HG03095 (cell line): ENCODE measurements around the gene IFT122.
A peak's percentile ranks its signal among the peaks of the same experiment; 100 is the strongest.
"Not testable (repeated sequence)": the region's sequence is repeated elsewhere in the genome, so short reads cannot be mapped to it uniquely, and the experiment has no call there.

Source experiments
- ATAC-seq: cut with Tn5 transposase; IDR thresholded peaks from one replicate; pipeline ENCODE4 v1.9.1; 2021; ENCODE audit warnings: moderate library complexity; ENCODE audit not compliant: unreplicated experiment

IFT122 gene

DNA sequence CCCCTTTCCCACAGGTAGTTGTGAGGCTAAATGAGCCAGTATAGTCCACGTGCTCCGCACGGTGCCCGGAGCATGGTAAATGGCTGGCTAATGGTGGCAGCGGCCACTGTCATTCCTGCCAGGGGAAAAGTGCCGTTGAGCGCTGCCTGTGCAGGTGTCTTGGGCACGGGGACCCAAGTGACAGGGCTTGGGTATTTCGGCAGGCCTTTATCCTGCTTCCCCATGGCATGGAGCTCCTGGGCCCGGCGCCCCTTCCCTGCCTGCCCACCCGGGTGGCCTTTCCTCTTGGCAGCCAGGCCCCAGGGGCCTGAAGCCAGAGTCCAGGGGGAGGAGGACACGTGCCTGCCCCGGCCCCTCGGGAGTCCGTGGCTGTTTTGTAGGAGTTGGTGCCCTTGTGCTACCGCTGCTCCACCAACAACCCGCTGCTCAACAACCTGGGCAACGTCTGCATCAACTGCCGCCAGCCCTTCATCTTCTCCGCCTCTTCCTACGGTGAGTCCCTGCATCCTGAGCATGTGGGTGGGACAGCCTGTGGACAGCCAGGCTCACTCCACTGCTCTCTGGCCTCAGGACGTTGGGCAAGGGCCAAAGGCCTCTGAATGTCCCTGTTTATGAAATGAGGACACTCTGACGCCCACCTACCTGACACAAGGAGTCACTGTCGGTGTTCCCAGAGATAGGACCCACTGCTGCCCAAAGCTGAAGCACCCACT, 75.2 kb downstream of the IFT122 start:
- ATAC-seq: not testable (repeated sequence)

DNA sequence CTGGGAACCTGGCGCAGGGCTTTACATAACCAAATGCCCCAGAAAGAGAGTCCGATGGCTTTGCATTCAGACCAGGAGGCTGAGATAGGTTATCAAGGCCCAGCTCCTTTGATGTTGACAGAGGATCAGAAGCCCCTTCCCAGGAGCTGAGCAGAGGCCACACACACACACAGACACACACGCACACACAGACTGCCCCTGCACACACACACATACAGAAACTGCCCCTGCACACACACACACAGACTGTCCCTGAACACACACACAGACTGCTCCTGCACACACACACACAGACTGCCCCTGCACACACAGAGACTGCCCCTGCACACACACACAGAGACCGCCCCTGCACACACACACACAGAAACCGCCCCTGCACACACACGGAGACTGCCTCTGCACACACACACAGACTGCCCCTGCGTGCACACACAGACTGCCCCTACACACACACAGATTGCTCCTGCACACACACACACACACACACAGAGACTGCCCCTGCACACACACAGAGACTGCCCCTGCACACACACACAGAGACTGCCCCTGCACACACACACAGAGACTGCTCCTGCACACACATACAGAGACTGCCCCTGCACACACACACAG, 75.9 kb downstream of the IFT122 start:
- not testable (repeated sequence) for ATAC-seq

DNA sequence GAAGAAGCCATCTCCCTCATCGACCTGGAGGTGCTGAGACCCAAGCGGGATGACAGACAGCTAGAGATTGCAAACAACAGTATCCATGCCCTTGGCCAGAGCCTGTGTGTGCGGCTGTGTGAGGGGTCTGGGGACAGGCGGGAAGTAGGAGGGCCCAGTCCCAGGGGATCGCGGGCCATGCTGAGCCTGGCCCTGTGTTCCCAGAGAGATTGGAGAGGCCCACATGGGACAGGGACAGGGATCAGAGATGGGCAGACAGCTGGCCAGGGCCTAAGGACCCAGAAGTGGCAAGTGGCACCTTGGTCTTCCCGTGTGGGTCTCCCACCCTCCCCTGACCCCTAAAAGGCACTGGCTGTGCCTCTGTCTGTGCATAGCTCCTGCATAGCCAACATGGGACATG, 77.5 kb downstream of the IFT122 start:
- ATAC-seq: no peak

DNA sequence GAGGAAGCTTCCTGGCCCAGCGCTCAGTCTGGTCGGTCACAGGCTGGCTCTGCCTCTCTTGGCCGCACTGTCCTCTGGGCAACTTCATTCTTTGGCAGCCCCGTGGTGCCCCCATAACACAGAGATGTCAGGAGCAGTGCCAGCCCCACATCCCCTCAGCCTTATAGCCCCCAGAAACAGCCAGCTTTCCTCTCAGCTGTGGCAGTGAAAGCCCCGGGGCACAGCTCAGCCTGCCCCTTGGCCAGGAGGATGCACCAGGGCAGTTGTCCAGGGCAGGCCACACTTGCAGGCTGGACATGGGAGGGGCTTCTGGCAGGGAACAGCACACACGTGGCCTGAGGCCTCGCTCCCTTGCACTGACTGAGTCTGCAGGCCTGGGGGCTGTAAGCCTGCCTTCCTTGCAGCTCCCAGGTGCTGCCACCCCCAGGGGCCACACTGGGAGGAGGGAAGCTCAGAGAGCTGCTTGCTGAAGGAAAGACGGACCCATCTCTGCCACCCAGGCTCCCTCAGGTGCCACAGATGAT, 78.1 kb downstream of the IFT122 start:
- ATAC-seq: no peak

DNA sequence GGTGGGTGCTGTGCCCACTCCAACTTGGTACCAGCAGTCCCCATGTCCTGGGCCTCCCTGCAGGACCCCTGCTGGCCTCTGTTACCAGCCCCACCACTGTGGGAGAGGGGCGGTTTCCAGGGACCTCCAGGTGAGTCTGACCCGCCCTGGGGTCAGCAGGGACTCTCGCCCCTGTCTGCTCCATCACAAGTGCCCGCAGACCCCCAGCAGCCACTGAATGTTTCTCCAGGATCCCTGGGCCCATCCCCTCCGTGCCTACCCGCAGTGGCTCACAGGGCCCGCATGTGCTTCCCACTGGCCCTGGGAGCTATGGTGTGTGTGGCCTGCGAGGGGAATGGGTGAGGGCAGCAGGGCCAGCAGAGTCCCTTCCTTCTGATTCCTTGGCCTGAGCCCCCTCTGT, 78.6 kb downstream of the IFT122 start:
- ATAC-seq: no peak

DNA sequence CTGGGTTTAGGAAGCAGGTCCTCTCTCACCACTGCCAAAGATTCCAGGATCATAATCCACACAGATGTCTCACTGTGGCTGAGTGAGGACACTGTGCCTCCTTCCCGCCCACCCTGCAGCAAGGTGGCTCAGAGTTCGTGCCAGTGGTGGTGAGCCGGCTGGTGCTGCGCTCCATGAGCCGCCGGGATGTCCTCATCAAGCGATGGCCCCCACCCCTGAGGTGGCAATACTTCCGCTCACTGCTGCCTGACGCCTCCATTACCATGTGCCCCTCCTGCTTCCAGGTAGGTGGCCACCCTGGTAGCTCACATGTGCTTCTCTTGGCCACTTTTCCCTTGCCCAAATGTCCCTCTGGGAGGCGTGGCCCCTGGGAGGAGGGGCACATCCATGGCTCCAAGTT, 79.4 kb downstream of the IFT122 start:
- no peak for ATAC-seq

DNA sequence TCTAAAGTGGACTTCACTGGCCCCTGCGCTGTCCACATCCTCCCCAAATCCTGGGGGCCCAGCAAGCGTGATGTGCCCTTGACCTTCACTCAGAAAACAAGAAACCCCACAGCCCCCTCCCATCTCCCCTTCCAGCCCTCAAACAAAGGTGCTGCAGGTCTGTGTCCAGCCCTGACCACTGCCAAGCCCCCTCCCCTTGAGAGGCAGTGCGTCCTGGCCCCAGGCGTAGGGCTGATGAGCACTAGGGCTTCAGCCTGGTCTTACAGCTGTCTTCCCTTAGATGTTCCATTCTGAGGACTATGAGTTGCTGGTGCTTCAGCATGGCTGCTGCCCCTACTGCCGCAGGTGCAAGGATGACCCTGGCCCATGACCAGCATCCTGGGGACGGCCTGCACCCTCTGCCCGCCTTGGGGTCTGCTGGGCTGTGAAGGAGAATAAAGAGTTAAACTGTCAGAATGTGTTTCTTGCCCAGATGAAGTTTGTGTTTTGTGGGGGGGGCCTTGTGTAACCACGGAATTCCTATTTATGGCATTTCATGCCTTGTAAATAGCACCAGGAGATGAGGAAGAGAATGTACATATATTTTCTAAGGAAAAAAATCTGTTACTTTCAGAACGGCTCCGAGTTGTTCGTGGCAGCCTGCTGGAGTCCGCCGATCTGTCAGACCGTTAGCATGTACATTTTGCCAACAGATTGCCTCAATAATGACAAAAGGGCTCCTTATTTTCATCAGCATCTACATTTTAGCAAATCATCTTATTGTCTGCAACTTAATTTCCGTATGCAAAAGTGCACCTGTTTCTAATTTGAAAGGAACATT, 80.1 kb downstream of the IFT122 start:
- no peak for ATAC-seq

DNA sequence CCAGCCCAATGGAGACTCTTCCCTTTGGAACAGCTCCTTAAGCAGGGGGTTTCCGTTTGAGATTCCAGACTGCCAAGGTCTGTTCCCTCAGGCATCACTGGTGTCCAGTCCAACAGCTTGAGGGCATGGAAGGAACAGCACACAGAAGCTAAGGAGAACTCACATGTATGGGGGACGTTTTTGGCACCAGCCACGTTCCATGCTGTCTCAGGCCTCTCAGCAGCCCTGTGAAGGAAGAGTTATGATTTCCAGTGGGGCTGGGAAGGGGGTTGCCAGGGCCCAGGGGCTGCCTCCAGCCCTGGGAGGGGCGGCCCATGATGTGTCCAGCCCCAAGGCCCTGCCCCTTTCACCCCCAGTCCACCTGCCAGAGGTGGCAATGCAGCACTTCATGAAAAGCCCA, 80.9 kb downstream of the IFT122 start:
- no peak for ATAC-seq

DNA sequence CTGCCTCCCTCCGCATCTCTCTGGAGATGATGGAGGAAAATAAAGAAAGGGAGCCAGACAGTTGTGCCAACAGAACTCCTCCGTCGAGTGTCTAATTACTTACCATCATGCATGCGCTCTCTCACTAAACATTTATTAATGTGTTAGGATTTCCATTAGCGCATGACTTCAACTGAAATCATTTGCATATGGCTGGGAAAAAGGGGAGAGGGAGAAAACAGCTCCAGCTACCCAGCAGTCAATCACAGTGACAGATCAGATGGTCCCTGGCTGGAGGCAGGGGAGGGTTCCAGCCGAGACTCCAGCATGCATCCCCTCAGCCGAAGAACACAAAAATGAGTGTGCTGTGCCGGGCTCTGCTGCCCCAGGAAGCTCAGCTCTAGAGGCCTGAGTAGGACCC, 81.6 kb downstream of the IFT122 start:
- no peak for ATAC-seq

DNA sequence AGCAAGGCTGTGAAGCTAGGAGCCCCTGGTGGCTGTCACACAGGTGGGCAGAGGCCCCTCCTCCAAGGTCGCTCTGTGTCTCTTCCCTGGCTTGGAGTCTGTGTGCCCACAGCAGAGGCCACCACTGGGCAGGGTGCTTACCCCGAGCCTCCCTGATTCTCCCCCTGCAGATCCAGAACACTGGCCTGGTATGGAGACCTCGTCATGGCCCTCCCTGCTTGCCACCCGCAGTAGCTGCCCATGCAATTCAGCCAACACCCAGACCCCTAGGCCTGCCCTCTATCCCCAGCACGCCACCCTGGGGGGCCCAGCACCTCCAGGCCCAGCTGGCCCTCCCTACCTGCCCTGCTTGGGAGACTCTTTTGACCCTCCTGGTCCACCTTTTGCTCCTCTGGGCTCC, 82.9 kb downstream of the IFT122 start:
- ATAC-seq: no peak

DNA sequence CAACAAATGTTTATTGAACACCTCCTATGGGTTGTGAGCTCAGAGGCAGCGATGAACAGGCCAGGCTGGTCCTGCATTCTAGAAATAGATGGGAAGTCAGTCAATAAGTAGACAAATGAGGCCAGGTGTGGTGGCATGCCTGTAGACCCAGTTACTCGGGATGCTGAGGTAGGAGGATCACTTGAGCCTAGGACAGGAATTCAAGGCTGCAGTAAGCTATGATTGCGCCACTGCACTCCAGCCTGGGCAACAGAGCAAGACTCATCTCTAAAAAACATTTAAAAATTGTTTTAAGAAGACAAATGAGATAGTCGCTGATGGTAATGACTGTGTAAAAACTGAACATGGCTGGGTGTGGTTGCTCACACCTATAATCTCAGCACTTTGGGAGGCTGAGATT, 84.1 kb downstream of the IFT122 start:
- no peak for ATAC-seq

DNA sequence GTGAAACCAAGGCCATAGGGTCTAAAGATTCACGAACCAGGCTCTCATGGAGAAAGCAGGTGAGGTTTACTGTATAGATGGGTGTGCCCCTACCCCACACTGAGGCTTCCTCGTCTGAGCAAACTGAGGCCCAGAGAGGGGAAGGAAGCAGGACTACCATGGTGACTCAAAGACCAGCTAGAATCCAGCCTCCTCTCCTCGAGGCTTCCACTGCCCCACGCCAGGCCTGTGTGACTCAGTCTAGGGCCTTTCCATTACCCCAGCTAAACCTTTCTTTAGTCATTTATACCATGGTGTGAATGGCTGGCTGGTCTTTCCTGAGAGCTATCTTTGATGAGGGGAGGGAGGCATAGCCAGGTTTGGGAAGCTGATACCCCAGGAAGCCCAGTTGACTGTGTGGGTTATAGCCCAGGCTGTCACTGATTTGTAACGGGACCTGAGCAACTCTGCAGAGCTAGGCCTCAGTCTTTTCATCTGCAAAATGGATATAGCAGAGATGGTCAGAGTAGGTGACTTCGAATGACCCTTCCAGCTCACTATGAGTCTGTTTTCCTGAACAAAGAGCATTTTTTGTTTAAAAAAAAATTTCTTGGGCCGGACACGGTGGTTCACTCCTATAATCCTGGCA, 85.4 kb downstream of the IFT122 start:
- ATAC-seq: no peak

DNA sequence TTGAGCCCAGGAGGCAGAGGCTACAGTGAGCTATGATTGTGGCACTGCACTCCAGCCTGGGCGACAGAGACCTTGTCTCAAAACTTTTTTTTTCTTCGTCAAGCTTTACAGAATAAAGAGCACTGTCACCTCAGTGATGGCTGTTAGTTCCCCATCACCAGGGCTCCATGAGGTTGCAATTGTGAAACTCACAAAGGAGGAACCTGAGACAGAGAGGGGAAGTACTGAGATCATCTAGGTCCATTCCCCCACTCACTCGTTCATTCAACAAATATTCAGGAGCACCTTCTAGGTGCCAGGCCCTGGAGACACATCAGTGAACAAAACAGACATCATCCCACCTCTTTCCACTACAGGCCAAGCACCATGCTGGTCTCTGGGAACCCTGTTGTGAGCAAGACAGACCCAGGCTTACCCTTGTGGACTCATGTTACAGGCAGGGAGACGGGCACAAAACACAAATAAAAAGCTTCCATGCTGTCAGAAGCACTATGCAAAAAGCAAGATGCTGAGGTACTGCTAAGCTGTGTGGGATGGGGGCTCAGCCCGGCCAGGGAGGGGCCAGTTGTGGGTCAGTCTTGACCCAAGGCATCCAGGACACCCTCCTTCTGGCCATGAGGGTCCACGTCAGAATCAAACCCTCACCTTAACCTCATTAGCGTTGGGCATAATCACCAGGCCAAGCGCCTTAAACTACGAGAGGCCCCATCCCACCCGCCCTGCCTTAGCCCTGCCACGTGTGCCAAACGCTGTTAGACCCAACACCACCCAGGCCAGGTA, 86.3 kb downstream of the IFT122 start:
- peak; percentile 88 for ATAC-seq

DNA sequence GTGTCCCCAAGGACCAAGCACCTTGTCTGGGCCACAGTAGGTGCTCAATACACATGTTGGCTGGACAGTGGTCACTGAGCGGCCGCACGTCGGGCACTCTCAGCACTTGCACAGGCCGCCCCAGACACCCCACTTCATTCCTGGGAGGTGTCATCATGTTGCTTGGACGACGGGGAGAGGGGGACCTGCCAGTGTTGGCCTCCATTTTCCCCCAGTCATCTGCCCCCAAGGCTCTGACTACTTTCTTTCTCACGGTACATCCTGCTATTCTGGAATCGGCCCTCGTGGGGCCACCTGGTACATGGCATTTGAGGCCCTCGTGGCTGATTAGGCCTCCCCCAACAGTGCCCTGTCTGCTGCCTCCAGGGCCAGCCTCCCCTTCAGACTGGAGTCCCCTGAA, 87.2 kb downstream of the IFT122 start:
- ATAC-seq: no peak

DNA sequence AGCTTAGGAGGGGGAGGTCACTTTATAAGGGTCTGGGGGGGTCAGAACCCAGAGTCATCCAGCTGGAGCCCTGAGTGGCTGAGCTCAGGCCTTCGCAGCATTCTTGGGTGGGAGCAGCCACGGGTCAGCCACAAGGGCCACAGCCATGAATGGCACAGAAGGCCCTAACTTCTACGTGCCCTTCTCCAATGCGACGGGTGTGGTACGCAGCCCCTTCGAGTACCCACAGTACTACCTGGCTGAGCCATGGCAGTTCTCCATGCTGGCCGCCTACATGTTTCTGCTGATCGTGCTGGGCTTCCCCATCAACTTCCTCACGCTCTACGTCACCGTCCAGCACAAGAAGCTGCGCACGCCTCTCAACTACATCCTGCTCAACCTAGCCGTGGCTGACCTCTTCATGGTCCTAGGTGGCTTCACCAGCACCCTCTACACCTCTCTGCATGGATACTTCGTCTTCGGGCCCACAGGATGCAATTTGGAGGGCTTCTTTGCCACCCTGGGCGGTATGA, 88.6 kb downstream of the IFT122 start, which contains the start of gene RHO:
TSS of gene RHO (plus strand) at position 51 of the 512 bp plus-strand sequence. CDS start at position 146, 95 bp downstream.
- no peak for ATAC-seq

DNA sequence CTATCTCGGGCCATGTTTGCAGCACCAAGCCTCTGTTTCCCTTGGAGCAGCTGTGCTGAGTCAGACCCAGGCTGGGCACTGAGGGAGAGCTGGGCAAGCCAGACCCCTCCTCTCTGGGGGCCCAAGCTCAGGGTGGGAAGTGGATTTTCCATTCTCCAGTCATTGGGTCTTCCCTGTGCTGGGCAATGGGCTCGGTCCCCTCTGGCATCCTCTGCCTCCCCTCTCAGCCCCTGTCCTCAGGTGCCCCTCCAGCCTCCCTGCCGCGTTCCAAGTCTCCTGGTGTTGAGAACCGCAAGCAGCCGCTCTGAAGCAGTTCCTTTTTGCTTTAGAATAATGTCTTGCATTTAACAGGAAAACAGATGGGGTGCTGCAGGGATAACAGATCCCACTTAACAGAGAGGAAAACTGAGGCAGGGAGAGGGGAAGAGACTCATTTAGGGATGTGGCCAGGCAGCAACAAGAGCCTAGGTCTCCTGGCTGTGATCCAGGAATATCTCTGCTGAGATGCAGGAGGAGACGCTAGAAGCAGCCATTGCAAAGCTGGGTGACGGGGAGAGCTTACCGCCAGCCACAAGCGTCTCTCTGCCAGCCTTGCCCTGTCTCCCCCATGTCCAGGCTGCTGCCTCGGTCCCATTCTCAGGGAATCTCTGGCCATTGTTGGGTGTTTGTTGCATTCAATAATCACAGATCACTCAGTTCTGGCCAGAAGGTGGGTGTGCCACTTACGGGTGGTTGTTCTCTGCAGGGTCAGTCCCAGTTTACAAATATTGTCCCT, 89.6 kb downstream of the IFT122 start:
- ATAC-seq: no peak

DNA sequence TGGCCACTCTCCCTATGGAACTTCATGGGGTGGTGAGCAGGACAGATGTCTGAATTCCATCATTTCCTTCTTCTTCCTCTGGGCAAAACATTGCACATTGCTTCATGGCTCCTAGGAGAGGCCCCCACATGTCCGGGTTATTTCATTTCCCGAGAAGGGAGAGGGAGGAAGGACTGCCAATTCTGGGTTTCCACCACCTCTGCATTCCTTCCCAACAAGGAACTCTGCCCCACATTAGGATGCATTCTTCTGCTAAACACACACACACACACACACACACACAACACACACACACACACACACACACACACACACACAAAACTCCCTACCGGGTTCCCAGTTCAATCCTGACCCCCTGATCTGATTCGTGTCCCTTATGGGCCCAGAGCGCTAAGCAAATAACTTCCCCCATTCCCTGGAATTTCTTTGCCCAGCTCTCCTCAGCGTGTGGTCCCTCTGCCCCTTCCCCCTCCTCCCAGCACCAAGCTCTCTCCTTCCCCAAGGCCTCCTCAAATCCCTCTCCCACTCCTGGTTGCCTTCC, 90.3 kb downstream of the IFT122 start:
- ATAC-seq: no peak

DNA sequence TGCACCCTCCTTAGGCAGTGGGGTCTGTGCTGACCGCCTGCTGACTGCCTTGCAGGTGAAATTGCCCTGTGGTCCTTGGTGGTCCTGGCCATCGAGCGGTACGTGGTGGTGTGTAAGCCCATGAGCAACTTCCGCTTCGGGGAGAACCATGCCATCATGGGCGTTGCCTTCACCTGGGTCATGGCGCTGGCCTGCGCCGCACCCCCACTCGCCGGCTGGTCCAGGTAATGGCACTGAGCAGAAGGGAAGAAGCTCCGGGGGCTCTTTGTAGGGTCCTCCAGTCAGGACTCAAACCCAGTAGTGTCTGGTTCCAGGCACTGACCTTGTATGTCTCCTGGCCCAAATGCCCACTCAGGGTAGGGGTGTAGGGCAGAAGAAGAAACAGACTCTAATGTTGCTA, 90.8 kb downstream of the IFT122 start:
- no peak for ATAC-seq

DNA sequence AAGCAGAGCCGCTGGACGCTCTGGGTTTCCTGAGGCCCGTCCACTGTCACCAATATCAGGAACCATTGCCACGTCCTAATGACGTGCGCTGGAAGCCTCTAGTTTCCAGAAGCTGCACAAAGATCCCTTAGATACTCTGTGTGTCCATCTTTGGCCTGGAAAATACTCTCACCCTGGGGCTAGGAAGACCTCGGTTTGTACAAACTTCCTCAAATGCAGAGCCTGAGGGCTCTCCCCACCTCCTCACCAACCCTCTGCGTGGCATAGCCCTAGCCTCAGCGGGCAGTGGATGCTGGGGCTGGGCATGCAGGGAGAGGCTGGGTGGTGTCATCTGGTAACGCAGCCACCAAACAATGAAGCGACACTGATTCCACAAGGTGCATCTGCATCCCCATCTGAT, 91.7 kb downstream of the IFT122 start:
- no peak for ATAC-seq
